ENCODE measurements around the gene DIO3. TPM values are rescaled to one million over a fixed set of nuclear protein-coding genes. Genes with fewer than 3 reads are reported as not detected.

Gene DIO3
- total RNA-seq, 1 donor from 2014 or later, result not detected

GRCh38 chr14:101599234-101599885 is 38.1 kb downstream of the DIO3 start:
- Histone ChIP-seq H3K27me3 (ENCODE audit: low read depth) (peaks cover 42% of the 10 kb centered on the region), H3K36me3 (no peaks in the 10 kb centered on the region), H3K27ac (replicated peaks) (no peak overlapping the region), H3K4me3 (no peak overlapping the region), H3K4me1 (no peaks in the 10 kb centered on the region), H3K9me3 (replicated peaks) (peaks cover 26% of the 10 kb centered on the region)
- no peak for TF ChIP-seq CTCF (IDR thresholded peaks at IDR 0.05; ENCODE audit: borderline replicate concordance)
- intact Hi-C loops (cut with micrococcal nuclease), result no loop called here
- peak; percentile 5 for DNase-seq

GRCh38 chr14:101600336-101600890 is 39.1 kb downstream of the DIO3 start:
- H3K36me3 ChIP-seq, result no peaks in the 10 kb centered on the region
- DNase-seq, result no peak
- no peak overlapping the region for H3K4me3 ChIP-seq
- H3K4me1 ChIP-seq, result no peaks in the 10 kb centered on the region
- peaks cover 52% of the 10 kb centered on the region for H3K27me3 ChIP-seq (ENCODE audit: low read depth)
- peaks cover 22% of the 10 kb centered on the region for H3K9me3 ChIP-seq (replicated peaks)
- no peak for TF ChIP-seq CTCF (IDR thresholded peaks at IDR 0.05; ENCODE audit: borderline replicate concordance)
- no peak overlapping the region for H3K27ac ChIP-seq (replicated peaks)
- intact Hi-C loops (cut with micrococcal nuclease), result no loop called here

GRCh38 chr14:101600891-101601605 is 39.8 kb downstream of the DIO3 start:
- intact Hi-C loops (cut with micrococcal nuclease), result no loop called here
- H3K9me3 ChIP-seq (replicated peaks), result peaks cover 19% of the 10 kb centered on the region
- no peak overlapping the region for H3K4me3 ChIP-seq
- H3K27me3 ChIP-seq (ENCODE audit: low read depth), result peaks cover 57% of the 10 kb centered on the region
- no peak for TF ChIP-seq CTCF (IDR thresholded peaks at IDR 0.05; ENCODE audit: borderline replicate concordance)
- H3K4me1 ChIP-seq, result no peaks in the 10 kb centered on the region
- H3K27ac ChIP-seq (replicated peaks), result no peak overlapping the region
- DNase-seq, result peak; percentile 9
- H3K36me3 ChIP-seq, result no peaks in the 10 kb centered on the region

- Histone ChIP-seq H3K27ac (replicated peaks) (no peak overlapping the region), H3K27me3 (ENCODE audit: low read depth) (peaks cover 65% of the 10 kb centered on the region), H3K4me1 (no peaks in the 10 kb centered on the region), H3K4me3 (no peak overlapping the region), H3K9me3 (replicated peaks) (peaks cover 18% of the 10 kb centered on the region), H3K36me3 (no peaks in the 10 kb centered on the region)
- intact Hi-C loops (cut with micrococcal nuclease), result no loop called here
- peak; percentile 6 for DNase-seq
- no peak for TF ChIP-seq CTCF (IDR thresholded peaks at IDR 0.05; ENCODE audit: borderline replicate concordance)
Measured at GRCh38 chr14:101601606-101602465, 40.5 kb downstream of the DIO3 start.

GRCh38 chr14:101602466-101602840 is 41.2 kb downstream of the DIO3 start:
- no peak overlapping the region for H3K27ac ChIP-seq (replicated peaks)
- H3K9me3 ChIP-seq (replicated peaks), result peaks cover 18% of the 10 kb centered on the region
- H3K4me1 ChIP-seq, result no peaks in the 10 kb centered on the region
- no peaks in the 10 kb centered on the region for H3K36me3 ChIP-seq
- TF ChIP-seq CTCF (IDR thresholded peaks at IDR 0.05; ENCODE audit: borderline replicate concordance), result no peak
- DNase-seq, result no peak
- intact Hi-C loops (cut with micrococcal nuclease), result no loop called here
- no peak overlapping the region for H3K4me3 ChIP-seq
- H3K27me3 ChIP-seq (ENCODE audit: low read depth), result peaks cover 69% of the 10 kb centered on the region

Data from left ventricle myocardium inferior (tissue), 1 donor.